ENCODE results near the gene IL18BP.

The IL18BP gene

DNA sequence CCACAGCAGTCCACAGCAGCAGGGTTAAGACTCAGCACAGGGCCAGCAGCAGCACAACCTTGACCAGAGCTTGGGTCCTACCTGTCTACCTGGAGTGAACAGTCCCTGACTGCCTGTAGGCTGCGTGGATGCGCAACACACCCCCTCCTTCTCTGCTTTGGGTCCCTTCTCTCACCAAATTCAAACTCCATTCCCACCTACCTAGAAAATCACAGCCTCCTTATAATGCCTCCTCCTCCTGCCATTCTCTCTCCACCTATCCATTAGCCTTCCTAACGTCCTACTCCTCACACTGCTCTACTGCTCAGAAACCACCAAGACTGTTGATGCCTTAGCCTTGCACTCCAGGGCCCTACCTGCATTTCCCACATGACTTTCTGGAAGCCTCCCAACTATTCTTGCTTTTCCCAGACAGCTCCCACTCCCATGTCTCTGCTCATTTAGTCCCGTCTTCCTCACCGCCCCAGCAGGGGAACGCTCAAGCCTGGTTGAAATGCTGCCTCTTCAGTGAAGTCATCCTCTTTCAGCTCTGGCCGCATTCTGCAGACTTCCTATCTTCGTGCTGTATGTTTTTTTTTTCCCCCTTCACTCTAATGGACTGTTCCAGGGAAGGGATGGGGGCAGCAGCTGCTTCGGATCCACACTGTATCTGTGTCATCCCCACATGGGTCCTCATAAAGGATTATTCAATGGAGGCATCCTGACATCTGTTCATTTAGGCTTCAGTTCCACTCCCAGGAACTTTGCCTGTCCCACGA is 3.3 kb downstream of the IL18BP start:
- POLR2A ChIA-PET, result interaction anchor here (0.7 to 0.9 kb wide), 2 partner anchors 11 to 73 kb away, joined by 3 read pairs; partner anchors contain the start of gene RNF121
- no peak overlapping the region for H3K4me3 ChIP-seq (ENCODE audit: low read depth, low read length)
- no peak for DNase-seq (ENCODE audit: low read depth, low spot score)
- TF ChIP-seq, protein P1, sequence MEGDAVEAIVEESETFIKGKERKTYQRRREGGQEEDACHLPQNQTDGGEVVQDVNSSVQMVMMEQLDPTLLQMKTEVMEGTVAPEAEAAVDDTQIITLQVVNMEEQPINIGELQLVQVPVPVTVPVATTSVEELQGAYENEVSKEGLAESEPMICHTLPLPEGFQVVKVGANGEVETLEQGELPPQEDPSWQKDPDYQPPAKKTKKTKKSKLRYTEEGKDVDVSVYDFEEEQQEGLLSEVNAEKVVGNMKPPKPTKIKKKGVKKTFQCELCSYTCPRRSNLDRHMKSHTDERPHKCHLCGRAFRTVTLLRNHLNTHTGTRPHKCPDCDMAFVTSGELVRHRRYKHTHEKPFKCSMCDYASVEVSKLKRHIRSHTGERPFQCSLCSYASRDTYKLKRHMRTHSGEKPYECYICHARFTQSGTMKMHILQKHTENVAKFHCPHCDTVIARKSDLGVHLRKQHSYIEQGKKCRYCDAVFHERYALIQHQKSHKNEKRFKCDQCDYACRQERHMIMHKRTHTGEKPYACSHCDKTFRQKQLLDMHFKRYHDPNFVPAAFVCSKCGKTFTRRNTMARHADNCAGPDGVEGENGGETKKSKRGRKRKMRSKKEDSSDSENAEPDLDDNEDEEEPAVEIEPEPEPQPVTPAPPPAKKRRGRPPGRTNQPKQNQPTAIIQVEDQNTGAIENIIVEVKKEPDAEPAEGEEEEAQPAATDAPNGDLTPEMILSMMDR (IDR thresholded peaks at IDR 0.05; ENCODE audit: insufficient read depth, low read length, missing control alignments), result no peak
- CTCF ChIA-PET, result interaction anchor here (1.3 to 1.7 kb wide), 4 partner anchors 13 to 24 kb away, joined by 4 to 5 read pairs (median 4); no protein-coding TSS in a partner anchor

DNA sequence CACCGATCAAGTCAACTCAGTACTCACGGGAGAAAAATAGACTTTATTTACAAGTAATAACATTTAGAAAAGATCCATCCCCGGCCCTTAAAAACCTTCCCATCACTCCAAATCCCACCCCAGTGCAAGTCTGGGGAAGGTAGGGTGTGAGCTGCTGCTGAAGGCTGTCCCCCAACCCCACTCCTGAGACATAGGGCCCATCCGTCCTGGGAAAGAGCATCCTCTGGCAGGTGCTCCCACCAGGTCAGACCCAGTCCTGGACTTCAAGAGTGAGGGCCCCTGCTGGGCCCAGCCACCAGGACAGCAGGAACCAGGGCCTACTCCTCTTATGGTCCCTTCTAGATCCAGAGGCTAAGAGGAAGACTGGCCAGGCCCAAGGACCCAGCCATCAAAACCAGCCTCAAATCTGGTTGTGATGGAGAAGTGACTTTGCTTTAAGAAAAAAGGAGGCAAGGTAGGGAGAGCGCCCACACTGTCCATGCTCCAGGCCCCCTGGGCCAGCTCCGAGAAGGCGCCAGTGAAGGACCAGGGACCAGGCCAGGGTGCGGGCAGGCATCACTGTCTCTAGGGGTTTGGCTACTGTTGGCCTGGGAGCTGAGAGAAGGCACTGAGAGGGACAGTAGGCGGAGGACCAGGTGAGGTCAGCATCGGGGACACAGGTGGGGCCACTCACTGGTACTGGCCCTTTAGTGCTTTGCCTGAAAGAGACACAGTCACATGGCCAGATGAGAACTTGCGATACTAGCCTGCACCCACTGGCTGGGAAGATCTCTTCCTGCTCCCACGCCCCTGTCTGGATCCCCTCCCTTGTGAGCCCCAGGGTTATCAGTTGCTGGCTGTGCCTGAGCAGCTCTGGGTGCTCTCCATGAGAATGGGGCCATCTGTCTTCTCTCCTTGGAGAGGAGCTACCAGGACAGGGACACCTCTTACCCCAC is 4.4 kb downstream of the IL18BP start:
- H3K4me3 ChIP-seq (ENCODE audit: low read depth, low read length), result no peak overlapping the region
- POLR2A ChIA-PET, result interaction anchor here (1.7 kb wide), 1 partner anchor 12 kb away, joined by 5 read pairs; no protein-coding TSS in a partner anchor
- DNase-seq (ENCODE audit: low read depth, low spot score), result no peak
- CTCF ChIA-PET, result interaction anchor here (0.7 to 2.7 kb wide), 5 partner anchors 12 to 26 kb away, joined by 3 to 17 read pairs (median 5); no protein-coding TSS in a partner anchor
- TF ChIP-seq, protein P1 (IDR thresholded peaks at IDR 0.05; ENCODE audit: insufficient read depth, low read length, missing control alignments), result no peak

DNA sequence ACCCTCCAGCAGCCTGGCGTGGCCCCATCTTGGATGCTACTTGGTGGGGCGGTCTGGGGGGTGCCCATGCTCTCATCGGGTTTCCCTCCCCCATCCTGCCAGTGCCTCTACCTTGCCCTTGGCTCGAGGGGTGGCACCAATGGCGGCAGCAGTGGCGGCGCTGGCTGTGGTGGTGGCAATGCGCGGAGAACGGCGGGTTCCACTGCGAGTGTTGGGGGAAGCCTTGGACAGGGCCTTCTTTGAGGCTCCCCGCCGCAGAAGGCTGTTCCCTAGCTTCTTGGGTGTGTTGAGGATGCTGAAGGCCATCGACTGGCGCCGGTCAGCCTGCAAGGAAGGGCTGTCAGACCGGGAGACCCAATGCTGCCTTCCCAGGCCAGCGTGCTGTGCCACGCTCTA is 5.1 kb downstream of the IL18BP start:
- POLR2A ChIA-PET, result interaction anchor here (1.7 kb wide), 1 partner anchor 11 kb away, joined by 5 read pairs; no protein-coding TSS in a partner anchor

DNA sequence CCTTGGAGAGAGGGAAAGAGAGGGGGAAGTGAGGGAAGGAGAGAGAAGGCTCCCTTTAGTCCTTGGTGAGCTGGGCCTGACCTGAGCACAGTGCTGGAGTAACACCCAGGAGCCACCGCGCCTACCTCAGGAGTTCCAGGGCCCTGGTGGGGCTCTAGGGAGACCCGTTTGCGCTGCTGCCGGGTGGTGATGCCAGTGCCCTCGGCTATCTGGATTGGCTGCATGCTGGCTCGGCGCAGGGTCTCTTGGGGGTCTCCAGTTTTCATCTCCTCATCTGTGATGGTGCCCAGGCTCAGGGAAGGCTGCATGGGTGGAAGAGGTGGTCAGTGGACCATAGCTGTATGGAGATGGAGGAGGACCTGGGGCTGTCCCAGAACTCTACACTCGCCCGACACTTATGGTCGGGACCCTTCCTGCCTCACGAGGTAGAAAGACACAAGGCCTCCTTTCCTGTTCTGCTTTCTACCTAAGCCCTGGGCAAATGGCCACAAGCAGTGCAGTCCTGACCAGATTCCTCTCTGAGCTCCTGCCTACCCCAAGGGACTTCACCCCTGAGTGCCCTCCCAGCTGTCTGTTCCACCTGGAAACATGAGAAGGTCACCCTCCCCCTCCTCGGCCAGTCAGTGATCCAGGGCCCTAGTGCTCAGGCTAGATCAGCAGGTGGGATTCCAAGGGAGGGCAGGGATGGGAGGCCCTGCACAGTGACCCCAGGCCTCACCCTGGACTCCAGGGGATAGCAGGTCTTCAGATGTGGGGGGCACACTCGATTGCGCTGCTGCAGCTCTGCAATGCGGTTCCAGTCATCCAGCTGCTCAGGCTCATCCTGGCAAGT is 6.0 kb downstream of the IL18BP start:
- POLR2A ChIA-PET, result interaction anchor here (1.7 kb wide), 1 partner anchor 11 kb away, joined by 5 read pairs; no protein-coding TSS in a partner anchor
- H3K4me3 ChIP-seq (ENCODE audit: low read depth, low read length), result no peak overlapping the region
- TF ChIP-seq, protein P1 (IDR thresholded peaks at IDR 0.05; ENCODE audit: insufficient read depth, low read length, missing control alignments), result no peak
- DNase-seq (ENCODE audit: low read depth, low spot score), result no peak
- CTCF ChIA-PET, result interaction anchor here (1.5 to 2.7 kb wide), 7 partner anchors 10 to 428 kb away, joined by 4 to 17 read pairs (median 7); no protein-coding TSS in a partner anchor

More for the DNA sequence above, 5.1 kb downstream of the IL18BP start:
- TF ChIP-seq, protein P1 (IDR thresholded peaks at IDR 0.05; ENCODE audit: insufficient read depth, low read length, missing control alignments), result no peak
- DNase-seq (ENCODE audit: low read depth, low spot score), result no peak
- CTCF ChIA-PET, result interaction anchor here (0.7 to 2.7 kb wide), 4 partner anchors 11 to 27 kb away, joined by 3 to 17 read pairs (median 6); no protein-coding TSS in a partner anchor
- no peak overlapping the region for H3K4me3 ChIP-seq (ENCODE audit: low read depth, low read length)

DNA sequence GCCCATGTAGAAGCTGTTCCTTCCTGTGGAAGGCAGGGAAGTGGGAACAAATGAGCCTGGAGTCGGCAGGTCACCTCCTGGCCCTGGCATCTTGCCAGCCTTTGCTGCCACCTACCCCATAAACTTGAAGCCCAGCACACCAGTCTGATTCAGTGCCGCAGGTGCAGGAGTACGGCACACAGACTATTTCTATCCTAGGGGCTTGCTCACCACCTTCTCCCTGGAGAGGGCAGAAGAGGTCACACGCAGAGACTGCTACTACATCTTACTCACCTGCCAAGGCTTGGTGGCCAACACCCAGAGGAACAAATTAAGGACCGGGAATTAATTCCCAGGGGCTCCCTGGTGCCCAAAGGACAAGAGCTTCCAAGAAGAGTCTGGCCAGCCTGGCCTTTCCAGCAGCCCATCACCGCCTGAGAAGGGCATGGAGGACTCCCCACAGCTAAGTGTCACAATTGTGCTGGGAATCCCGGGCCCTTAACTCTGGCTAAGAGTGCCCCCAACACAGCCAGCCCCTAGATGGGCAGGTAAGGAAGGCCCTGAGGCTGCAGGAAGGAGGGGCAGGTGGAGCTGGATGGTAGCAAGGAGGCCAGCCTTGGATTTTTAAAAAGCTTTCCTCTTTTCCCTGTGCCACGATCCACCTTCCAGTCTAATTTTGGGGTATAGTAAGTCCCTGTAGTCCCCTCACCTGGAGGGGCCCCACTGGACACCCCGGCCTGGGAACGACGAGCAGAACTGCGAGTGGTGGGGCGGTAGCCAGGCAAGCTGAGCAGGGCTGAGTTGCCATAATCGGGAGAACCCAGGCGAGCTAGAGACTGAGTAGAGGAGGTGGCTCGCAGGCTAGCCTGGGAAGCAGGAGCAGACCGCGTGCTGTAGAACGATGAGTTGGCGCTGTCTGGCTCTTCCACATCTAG is 6.9 kb downstream of the IL18BP start:
- no peak for DNase-seq (ENCODE audit: low read depth, low spot score)
- POLR2A ChIA-PET, result no interaction called here
- TF ChIP-seq, protein P1 (IDR thresholded peaks at IDR 0.05; ENCODE audit: insufficient read depth, low read length, missing control alignments), result no peak
- no peak overlapping the region for H3K4me3 ChIP-seq (ENCODE audit: low read depth, low read length)
- CTCF ChIA-PET, result interaction anchor here (0.7 to 2.7 kb wide), 9 partner anchors 9 to 428 kb away, joined by 3 to 17 read pairs (median 4); no protein-coding TSS in a partner anchor

Data from AG04449 (cell line).